CD4-positive, alpha-beta T cell treated with Interleukin-6 at 100 ng/mL for 8 hours (primary cell): ENCODE measurements around the gene TNFRSF18.
"Not testable (repeated sequence)": the region's sequence is repeated elsewhere in the genome, so short reads cannot be mapped to it uniquely, and the experiment has no call there.

ENCODE experiments used
- DNase-seq: peaks from one replicate; pipeline ENCODE4 v3.0.0-alpha.2; 2020; ENCODE audit warnings: mixed read lengths, low spot score

Gene TNFRSF18, protein sequence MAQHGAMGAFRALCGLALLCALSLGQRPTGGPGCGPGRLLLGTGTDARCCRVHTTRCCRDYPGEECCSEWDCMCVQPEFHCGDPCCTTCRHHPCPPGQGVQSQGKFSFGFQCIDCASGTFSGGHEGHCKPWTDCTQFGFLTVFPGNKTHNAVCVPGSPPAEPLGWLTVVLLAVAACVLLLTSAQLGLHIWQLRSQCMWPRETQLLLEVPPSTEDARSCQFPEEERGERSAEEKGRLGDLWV

GRCh38 chr1:1206376-1206965, at the start of gene TNFRSF18:
TNFRSF18 (minus strand) TSS chr1:1206592; CDS start chr1:1206571, 21 bp downstream.
- peak; percentile 22 for DNase-seq

- no peak for DNase-seq
Measured at GRCh38 chr1:1255611-1256010, 49.2 kb upstream of the TNFRSF18 start.

DNA sequence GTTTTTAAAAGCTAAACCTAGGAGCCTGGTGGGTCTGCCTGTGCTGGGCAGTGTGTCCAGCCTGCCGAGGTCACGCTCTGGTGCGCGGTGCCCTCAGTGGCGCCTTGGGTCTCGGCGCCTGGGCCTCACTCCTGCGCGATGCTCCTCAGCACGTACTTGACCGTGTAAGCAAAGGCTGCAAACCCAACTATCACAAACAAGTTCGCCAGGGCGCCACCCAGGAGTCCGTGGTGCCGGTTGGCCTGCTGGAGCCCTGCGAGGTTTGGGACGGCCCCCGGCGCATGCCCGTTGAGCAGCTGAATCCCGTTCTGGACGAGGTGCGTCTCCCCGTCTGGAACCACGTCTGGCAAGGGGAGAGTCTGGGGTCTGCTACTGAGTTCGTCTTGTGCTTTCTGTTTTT, 48.7 kb upstream of the TNFRSF18 start:
- DNase-seq = no peak

GRCh38 chr1:1254667-1254998, 48.2 kb upstream of the TNFRSF18 start:
- DNase-seq = no peak

- no peak for DNase-seq
Measured at GRCh38 chr1:1253972-1254666, 47.7 kb upstream of the TNFRSF18 start.

GRCh38 chr1:1253314-1253713, 46.9 kb upstream of the TNFRSF18 start:
- no peak for DNase-seq

- peak; percentile 82 for DNase-seq
Measured at GRCh38 chr1:1250786-1251284, 44.4 kb upstream of the TNFRSF18 start.

GRCh38 chr1:1248009-1248913, 41.9 kb upstream of the TNFRSF18 start:
- not testable (repeated sequence) for DNase-seq

DNA sequence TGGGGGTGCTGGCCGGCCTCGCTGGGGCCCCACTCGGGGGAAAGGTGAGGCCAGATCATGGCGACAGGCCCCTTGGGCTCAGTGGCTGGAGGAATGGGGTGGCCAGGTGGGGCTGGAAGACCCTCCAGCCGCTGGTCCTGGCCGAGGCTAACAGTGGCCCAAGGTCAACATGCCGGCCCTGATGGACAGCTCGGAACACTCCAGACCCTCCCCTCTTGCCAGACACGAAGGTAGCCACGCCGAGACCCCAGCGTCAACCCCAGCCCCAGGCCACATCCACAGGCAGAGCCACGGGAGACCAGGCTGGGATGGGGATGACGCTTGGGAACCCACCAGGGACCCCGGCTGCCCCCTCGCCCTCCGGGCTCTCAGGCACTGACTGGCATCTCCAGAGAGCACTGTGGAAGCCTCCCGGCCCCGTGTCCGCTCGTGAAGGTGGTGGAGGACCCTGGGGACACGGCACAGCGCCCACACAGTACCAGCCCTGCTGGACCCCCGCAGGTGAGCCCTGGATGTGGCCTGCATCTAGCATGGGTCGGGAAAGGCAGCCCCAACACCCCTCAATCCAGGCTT, 41.0 kb upstream of the TNFRSF18 start:
- DNase-seq = no peak

GRCh38 chr1:1246577-1247340, 40.4 kb upstream of the TNFRSF18 start, which contains the start of gene C1QTNF12:
C1QTNF12 (minus strand) TSS chr1:1246722; CDS start chr1:1246690, 32 bp downstream.
- no peak for DNase-seq

- no peak for DNase-seq
Measured at GRCh38 chr1:1245817-1246576, 39.6 kb upstream of the TNFRSF18 start.

DNA sequence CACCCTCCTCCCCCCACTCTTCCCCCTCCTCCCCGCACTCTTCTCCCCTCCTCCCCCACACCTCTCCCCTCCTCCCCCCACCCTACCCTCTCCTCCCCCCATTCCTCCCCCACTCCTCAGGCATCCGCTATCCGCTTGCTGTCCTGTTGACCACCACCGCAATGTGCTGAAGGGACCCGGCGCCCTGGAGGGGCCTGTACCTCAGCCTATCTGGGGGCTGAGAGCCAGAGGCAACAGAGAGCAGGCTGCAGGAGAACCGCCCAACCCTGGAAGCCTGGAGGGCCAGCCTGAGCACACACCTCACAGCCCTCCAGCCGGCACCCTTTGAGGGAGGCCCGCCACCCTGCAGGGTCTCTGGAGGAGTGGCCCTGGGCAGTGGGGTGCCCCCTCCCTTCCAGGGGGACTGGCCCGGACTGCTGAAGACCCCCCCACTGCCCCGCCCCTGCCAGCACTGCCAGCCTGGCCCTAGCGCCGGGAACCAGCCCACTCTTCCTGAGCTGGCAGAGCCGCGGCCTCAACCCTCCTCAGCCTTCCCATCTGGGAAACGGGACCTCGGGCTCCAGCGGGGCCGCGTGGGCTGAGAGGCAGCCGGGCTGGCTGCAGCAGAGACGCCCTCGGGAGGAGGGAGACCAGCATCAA, 38.9 kb upstream of the TNFRSF18 start:
- DNase-seq = no peak

DNA sequence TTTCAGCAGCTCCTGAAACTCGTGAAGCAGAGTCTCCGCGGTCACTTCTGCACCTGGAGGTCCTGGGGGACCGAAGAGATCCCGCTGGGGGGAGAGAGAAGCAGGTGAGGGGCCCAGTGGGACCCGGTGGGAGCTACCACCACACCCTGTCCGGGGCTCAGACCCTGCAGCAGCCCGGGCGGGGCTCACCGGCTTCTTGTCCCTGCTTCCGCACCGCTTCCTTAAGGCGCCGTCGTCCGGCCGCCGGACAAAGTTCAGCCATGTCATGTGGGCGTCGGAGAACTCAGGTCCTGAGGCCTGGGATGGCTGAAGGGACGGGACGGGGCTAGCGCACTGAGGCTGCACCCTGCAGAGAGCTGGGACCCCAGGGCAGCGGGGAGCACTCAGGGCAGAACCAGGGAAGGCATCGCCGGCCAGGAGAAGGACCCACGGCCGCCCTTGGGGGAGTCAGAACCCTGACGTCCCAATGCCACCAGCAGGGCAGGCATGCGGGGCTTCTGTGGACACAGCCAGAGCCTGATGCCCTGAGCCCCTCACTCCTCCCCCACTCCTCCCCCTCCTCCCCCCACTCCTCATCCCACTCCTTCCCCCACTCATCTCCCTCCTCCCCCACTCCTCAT, 37.9 kb upstream of the TNFRSF18 start:
- DNase-seq = no peak

GRCh38 chr1:1243807-1244191, 37.4 kb upstream of the TNFRSF18 start:
- DNase-seq = no peak

DNA sequence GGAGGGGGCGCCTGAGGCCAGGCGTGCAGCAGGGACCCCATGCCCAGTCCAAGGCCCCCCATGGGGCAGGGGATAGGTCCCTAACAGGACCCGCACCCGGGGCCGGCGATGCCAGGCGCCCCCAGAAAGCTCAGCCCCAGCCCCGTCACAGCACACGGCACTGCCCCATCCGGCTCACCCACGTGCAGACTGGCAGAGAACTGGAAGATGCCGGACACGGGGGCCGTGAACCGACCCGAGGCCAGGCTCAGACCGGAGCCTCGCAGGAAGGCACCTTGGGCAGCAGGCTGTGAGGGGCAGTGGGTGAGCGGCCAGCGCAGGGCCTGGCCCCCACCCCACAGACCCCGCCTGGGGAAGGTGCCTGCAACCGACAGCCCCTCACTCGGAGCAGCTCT, 36.9 kb upstream of the TNFRSF18 start:
- no peak for DNase-seq

DNA sequence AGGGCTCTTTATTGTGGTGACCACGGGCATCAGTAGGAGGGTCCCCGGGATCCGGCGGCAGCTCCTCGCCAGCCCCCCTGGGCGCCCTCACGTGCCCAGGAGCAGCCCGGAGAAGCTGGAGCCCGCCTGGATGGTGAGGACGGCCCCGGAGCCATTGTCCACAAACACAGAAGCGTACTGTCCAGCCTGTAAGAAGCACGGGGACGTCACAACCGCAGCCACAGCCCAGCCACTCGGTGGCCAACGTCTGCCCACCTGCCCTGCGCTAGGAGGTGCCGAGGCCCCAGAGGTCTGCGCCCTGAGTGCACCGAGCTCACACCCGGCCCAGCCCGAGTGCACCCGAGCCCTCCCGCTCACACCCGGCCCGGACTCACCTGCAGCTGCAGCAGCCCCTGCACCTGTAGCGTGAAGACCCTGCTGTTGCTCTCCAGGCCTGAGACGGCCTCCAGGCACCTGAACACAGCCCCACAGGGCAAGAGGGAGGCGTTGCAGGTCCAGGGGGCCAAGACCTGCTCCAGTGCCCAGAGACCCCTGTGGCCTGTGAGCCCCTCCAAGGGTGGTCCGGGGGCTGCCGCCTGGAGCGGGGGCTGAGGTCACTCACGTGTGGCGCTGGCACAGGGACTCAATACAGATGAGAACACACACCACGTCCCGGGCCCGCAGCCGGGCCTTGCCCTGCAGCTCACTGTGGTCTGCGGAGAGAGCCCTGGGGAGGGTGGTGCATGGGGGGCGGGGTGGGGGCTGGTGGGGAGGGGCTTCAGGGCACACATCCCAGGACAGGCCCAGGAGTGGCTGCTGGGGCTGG, 36.3 kb upstream of the TNFRSF18 start:
- DNase-seq = no peak

DNA sequence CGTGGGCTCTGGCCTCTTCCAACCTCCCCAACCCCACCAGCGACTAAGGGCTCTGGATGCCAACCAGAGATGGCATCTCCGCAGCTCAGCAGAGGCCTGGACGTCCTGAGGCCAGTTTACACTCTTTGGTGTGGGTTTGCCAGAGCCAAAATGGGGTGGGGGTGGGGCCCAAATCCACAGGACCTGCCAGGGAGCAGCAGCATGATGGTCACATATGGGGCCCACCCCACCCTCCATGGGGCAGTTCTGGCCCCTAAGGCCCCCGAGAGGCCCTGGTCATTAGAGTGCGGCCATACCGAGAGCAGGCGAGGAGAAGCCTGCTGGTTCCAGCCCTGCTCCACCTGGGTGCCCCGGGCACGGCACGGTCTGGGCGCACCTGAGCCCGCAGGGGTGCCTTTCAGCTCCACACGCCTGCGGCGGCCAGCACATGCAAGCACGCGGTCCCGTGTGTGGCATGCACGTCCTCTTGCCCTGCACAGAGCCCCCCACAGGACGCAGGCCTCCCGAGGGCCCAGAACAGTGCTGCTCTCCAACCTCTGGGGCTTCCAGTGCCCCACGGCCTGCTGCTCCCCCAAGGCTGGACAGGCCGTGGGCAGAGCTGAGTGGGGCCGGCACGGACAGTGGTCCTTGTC, 35.3 kb upstream of the TNFRSF18 start:
- no peak for DNase-seq
